ENCODE data around the gene MRPL48. TPM values are rescaled to one million over a fixed set of nuclear protein-coding genes. Genes with fewer than 3 reads are reported as not detected.
"Not testable (repeated sequence)": the region's sequence is repeated elsewhere in the genome, so short reads cannot be mapped to it uniquely, and the experiment has no call there.

MRPL48 gene
- total RNA-seq, 1 experiment from 2014 or later = 44.5 TPM

GRCh38 chr11:73784734-73785133, 2.9 kb upstream of the MRPL48 start:
- Mint-ChIP-seq H3K27ac (ENCODE audit: unreplicated experiment) (peak overlapping the region; percentile 66), H3K36me3 (ENCODE audit: insufficient read depth, unreplicated experiment) (peaks cover 28% of the 10 kb centered on the region), H3K4me3 (ENCODE audit: low read depth, unreplicated experiment) (no peak overlapping the region), H3K9me3 (ENCODE audit: low read depth, unreplicated experiment) (peaks cover 2% of the 10 kb centered on the region), H3K27me3 (ENCODE audit: unreplicated experiment) (no peaks in the 10 kb centered on the region), H3K4me1 (ENCODE audit: low read depth, unreplicated experiment) (peaks cover 31% of the 10 kb centered on the region)
- CTCF ChIA-PET = interaction anchor here (0.6 to 0.7 kb wide), 4 partner anchors 19 to 965 kb away, joined by 3 to 9 read pairs (median 4); partner anchors contain the start of gene RAB6A
- no peak for DNase-seq
- no TSS peak for BruUV-seq (replicated peaks)
- intact Hi-C loops (cut with micrococcal nuclease; ENCODE audit: unreplicated experiment) = no loop called here
- no peak for TF ChIP-seq CTCF (IDR thresholded peaks at IDR 0.05; ENCODE audit: unreplicated experiment)

- peaks cover 27% of the 10 kb centered on the region for H3K36me3 Mint-ChIP-seq (ENCODE audit: insufficient read depth, unreplicated experiment)
- DNase-seq; H3K27me3 Mint-ChIP-seq (ENCODE audit: unreplicated experiment); BruUV-seq (replicated peaks); intact Hi-C loops (cut with micrococcal nuclease; ENCODE audit: unreplicated experiment); H3K9me3 Mint-ChIP-seq (ENCODE audit: low read depth, unreplicated experiment); H3K4me3 Mint-ChIP-seq (ENCODE audit: low read depth, unreplicated experiment): not testable (repeated sequence)
- peaks cover 30% of the 10 kb centered on the region for H3K4me1 Mint-ChIP-seq (ENCODE audit: low read depth, unreplicated experiment)
- H3K27ac Mint-ChIP-seq (ENCODE audit: unreplicated experiment) = peak overlapping the region; percentile 66
- CTCF ChIA-PET = interaction anchor here (0.6 to 0.7 kb wide), 3 partner anchors 19 to 964 kb away, joined by 4 to 9 read pairs (median 4); no protein-coding TSS in a partner anchor
Observed at GRCh38 chr11:73785467-73785866, 2.2 kb upstream of the MRPL48 start.

GRCh38 chr11:73787051-73787642, 527 bp upstream of the MRPL48 start:
- no peak for TF ChIP-seq CTCF (IDR thresholded peaks at IDR 0.05; ENCODE audit: unreplicated experiment)
- peaks cover 23% of the 10 kb centered on the region for H3K4me1 Mint-ChIP-seq (ENCODE audit: low read depth, unreplicated experiment)
- H3K27ac Mint-ChIP-seq (ENCODE audit: unreplicated experiment) = peak overlapping the region; percentile 55
- peak; percentile 1 for DNase-seq
- peaks cover 27% of the 10 kb centered on the region for H3K36me3 Mint-ChIP-seq (ENCODE audit: insufficient read depth, unreplicated experiment)
- H3K27me3 Mint-ChIP-seq (ENCODE audit: unreplicated experiment) = no peaks in the 10 kb centered on the region
- CTCF ChIA-PET = interaction anchor here (1.4 kb wide), 1 partner anchor 8 kb away, joined by 5 read pairs; no protein-coding TSS in a partner anchor
- H3K9me3 Mint-ChIP-seq (ENCODE audit: low read depth, unreplicated experiment) = no peaks in the 10 kb centered on the region
- no TSS peak for BruUV-seq (replicated peaks)
- intact Hi-C loops (cut with micrococcal nuclease; ENCODE audit: unreplicated experiment) = no loop called here
- peak overlapping the region; percentile 80 for H3K4me3 Mint-ChIP-seq (ENCODE audit: low read depth, unreplicated experiment)

DNA sequence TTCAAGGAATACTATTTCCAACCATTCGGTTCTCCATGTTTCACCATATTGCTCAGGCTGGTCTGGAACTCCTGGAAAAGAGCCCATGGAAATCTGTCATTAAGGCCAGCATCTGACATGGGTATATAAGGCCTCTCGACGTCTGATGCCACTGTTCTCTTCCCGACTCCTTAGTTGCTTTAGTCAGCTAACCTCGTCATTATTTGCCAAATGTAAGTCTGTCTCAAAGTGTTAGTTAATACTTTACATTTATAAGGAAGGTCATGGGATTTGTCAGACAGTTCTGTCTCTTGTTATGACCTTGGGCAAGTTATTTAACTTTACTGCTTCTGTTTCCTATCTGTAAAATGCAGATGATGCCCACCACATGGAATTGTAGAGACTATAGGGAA, 1.6 kb downstream of the MRPL48 start:
- Mint-ChIP-seq H3K36me3 (ENCODE audit: insufficient read depth, unreplicated experiment) (peaks cover 26% of the 10 kb centered on the region), H3K4me3 (ENCODE audit: low read depth, unreplicated experiment) (peak overlapping the region; percentile 80), H3K27me3 (ENCODE audit: unreplicated experiment) (no peaks in the 10 kb centered on the region), H3K27ac (ENCODE audit: unreplicated experiment) (no peak overlapping the region), H3K9me3 (ENCODE audit: low read depth, unreplicated experiment) (no peaks in the 10 kb centered on the region), H3K4me1 (ENCODE audit: low read depth, unreplicated experiment) (peaks cover 15% of the 10 kb centered on the region)
- DNase-seq = no peak
- BruUV-seq (replicated peaks) = no TSS peak
- CTCF ChIA-PET = no interaction called here
- TF ChIP-seq CTCF (IDR thresholded peaks at IDR 0.05; ENCODE audit: unreplicated experiment) = no peak
- intact Hi-C loops (cut with micrococcal nuclease; ENCODE audit: unreplicated experiment) = no loop called here

DNA sequence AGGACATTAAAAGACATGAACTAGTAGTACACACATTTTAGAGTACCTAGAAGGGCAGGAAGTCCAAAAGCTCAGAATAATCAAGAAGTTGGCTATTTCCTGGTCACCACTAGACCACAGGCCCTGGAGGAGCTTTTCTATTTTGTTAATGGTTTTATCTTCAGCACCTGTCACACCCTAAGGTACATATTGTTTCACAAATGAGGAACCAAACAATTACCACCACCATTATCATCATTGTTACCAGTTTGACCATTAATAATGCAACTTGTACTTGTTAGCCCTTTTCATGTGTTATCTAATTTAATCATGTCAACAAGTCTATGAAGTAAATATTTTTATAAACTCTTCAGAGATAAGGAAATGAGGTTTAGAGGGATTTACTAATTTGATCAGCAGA, 4.9 kb downstream of the MRPL48 start:
- intact Hi-C loops (cut with micrococcal nuclease; ENCODE audit: unreplicated experiment) = no loop called here
- H3K9me3 Mint-ChIP-seq (ENCODE audit: low read depth, unreplicated experiment) = no peaks in the 10 kb centered on the region
- BruUV-seq (replicated peaks) = no TSS peak
- peaks cover 15% of the 10 kb centered on the region for H3K36me3 Mint-ChIP-seq (ENCODE audit: insufficient read depth, unreplicated experiment)
- no peak for TF ChIP-seq CTCF (IDR thresholded peaks at IDR 0.05; ENCODE audit: unreplicated experiment)
- CTCF ChIA-PET = interaction anchor here (0.6 kb wide), 1 partner anchor 388 kb away, joined by 4 read pairs; no protein-coding TSS in a partner anchor
- no peak overlapping the region for H3K4me3 Mint-ChIP-seq (ENCODE audit: low read depth, unreplicated experiment)
- no peaks in the 10 kb centered on the region for H3K27me3 Mint-ChIP-seq (ENCODE audit: unreplicated experiment)
- no peak for DNase-seq
- no peak overlapping the region for H3K27ac Mint-ChIP-seq (ENCODE audit: unreplicated experiment)
- peaks cover 7% of the 10 kb centered on the region for H3K4me1 Mint-ChIP-seq (ENCODE audit: low read depth, unreplicated experiment)
